ENCODE results near the gene GPR158. TPM values are rescaled to one million over a fixed set of nuclear protein-coding genes. Genes with fewer than 3 reads are reported as not detected.

The GPR158 gene
- total RNA-seq, 1 experiment from 2014 or later, result not detected

DNA sequence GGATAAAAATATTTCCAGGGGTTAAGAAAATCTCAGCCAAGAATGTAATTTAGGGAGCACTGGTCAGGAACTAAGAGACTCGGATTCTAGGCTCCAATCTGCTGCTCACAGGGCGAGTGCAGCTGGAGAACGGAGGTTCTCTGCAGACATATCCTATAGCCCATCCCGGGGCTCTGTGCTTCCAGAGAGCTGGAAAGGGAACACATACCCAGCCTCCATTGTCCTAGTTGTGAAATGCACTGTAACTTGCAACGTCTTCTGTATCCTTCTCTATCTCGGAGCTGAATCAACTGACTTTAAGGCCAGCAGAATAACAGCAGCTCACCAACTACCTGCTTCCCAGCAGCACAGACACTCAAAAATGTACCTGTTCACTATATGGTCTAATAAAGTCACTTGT lies 408.2 kb downstream of the GPR158 start:
- Histone ChIP-seq H3K4me3 (ENCODE audit: low read length) (no peak overlapping the region), H3K4me1 (ENCODE audit: insufficient read depth, low read length) (no peaks in the 10 kb centered on the region), H2AFZ (ENCODE audit: low read length) (no peak overlapping the region), H3F3A (ENCODE audit: low read length, unreplicated experiment) (no peaks in the 10 kb centered on the region), H3K36me3 (ENCODE audit: low read depth, low read length) (no peaks in the 10 kb centered on the region), H3K4me2 (ENCODE audit: low read length) (no peak overlapping the region), H3K27ac (ENCODE audit: low read length) (no peak overlapping the region), H3K79me2 (ENCODE audit: low read length) (no peaks in the 10 kb centered on the region), H4K20me1 (ENCODE audit: low read length) (no peaks in the 10 kb centered on the region), H3K9me3 (ENCODE audit: low read length) (no peaks in the 10 kb centered on the region), H3K27me3 (ENCODE audit: low read length) (no peaks in the 10 kb centered on the region), H3K9ac (ENCODE audit: low read length) (no peak overlapping the region), H3K9me2 (replicated peaks; ENCODE audit: low read length) (no peaks in the 10 kb centered on the region)
- BruUV-seq (replicated peaks), result no TSS peak
- no peak for TF ChIP-seq EZH2phosphoT487 (IDR thresholded peaks at IDR 0.05; ENCODE audit: borderline replicate concordance, low read length)
- TF ChIP-seq, protein P1, sequence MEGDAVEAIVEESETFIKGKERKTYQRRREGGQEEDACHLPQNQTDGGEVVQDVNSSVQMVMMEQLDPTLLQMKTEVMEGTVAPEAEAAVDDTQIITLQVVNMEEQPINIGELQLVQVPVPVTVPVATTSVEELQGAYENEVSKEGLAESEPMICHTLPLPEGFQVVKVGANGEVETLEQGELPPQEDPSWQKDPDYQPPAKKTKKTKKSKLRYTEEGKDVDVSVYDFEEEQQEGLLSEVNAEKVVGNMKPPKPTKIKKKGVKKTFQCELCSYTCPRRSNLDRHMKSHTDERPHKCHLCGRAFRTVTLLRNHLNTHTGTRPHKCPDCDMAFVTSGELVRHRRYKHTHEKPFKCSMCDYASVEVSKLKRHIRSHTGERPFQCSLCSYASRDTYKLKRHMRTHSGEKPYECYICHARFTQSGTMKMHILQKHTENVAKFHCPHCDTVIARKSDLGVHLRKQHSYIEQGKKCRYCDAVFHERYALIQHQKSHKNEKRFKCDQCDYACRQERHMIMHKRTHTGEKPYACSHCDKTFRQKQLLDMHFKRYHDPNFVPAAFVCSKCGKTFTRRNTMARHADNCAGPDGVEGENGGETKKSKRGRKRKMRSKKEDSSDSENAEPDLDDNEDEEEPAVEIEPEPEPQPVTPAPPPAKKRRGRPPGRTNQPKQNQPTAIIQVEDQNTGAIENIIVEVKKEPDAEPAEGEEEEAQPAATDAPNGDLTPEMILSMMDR (conservative IDR thresholded peaks at IDR 0.05; ENCODE audit: low read depth, low read length), result no peak
- ATAC-seq, result no peak
- ChIA-PET CTCF (no interaction called here), POLR2A (ENCODE audit: unreplicated experiment) (no interaction called here)
- no peak for DNase-seq
- intact Hi-C loops (cut with micrococcal nuclease), result no loop called here

DNA sequence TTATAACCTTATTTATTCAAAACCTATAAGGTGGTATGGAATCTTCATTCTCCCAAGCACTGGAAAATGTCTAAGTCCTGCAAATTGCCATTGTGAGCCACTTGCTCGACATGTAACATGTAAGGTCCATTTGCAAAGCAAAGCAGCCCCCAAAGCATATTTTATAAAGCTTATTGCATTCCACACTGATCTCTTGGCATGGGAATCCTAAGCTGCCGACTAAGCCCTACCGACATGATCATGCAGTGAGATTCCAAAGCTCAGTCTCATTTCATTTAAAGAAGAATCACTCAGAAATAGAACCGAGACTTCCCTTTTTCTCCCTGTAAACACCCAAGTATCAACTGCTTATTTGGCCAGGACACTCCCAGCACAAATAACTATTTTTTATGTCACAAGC lies 425.9 kb downstream of the GPR158 start:
- BruUV-seq (replicated peaks), result no TSS peak
- CTCF ChIA-PET, result no interaction called here

DNA sequence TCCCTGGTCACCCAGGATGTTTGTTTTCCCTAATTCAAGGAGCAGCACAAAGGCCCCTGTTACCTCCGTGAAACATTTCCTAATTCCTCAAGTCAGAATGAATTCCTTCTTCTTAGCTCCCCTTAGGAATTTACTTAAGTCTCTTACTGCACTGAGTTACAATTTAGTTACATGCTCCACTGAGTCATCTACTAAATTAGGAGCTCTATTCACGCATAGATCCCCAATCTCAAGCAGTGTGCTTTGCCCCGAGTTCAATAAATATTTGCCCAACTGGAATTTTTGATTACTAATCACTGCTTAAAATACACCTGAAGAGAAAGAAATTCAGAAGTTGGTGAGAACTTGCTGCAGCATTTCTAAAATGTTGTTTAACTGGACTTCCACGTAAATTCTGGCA lies 429.8 kb downstream of the GPR158 start:
- Histone ChIP-seq H3K9ac (ENCODE audit: low read length) (no peak overlapping the region), H3F3A (ENCODE audit: low read length, unreplicated experiment) (no peaks in the 10 kb centered on the region), H2AFZ (ENCODE audit: low read length) (no peak overlapping the region), H3K9me2 (replicated peaks; ENCODE audit: low read length) (no peaks in the 10 kb centered on the region), H3K79me2 (ENCODE audit: low read length) (no peaks in the 10 kb centered on the region), H3K36me3 (ENCODE audit: low read depth, low read length) (no peaks in the 10 kb centered on the region), H3K4me1 (ENCODE audit: insufficient read depth, low read length) (no peaks in the 10 kb centered on the region), H3K27ac (ENCODE audit: low read length) (no peak overlapping the region), H3K4me3 (ENCODE audit: low read length) (no peak overlapping the region), H4K20me1 (ENCODE audit: low read length) (no peaks in the 10 kb centered on the region), H3K4me2 (ENCODE audit: low read length) (no peak overlapping the region), H3K9me3 (ENCODE audit: low read length) (no peaks in the 10 kb centered on the region), H3K27me3 (ENCODE audit: low read length) (peaks cover 6% of the 10 kb centered on the region; the same call in 1 of the 2 replicates)
- DNase-seq, result no peak
- TF ChIP-seq EZH2phosphoT487 (IDR thresholded peaks at IDR 0.05; ENCODE audit: borderline replicate concordance, low read length) (no peak), EZH2 (IDR thresholded peaks at IDR 0.05; ENCODE audit: low read length, unreplicated experiment) (no peak)
- TF ChIP-seq, protein P1 (conservative IDR thresholded peaks at IDR 0.05; ENCODE audit: low read depth, low read length), result no peak
- BruUV-seq (replicated peaks), result no TSS peak
- ChIA-PET POLR2A (ENCODE audit: unreplicated experiment) (no interaction called here), CTCF (no interaction called here)
- ATAC-seq, result no peak
- intact Hi-C loops (cut with micrococcal nuclease), result no loop called here

More for the DNA sequence above, 425.9 kb downstream of the GPR158 start:
- no peaks in the 10 kb centered on the region for H3F3A ChIP-seq (ENCODE audit: low read length, unreplicated experiment)
- H3K9me2 ChIP-seq (replicated peaks; ENCODE audit: low read length), result no peaks in the 10 kb centered on the region
- TF ChIP-seq EZH2phosphoT487 (IDR thresholded peaks at IDR 0.05; ENCODE audit: borderline replicate concordance, low read length) (no peak), EZH2 (IDR thresholded peaks at IDR 0.05; ENCODE audit: low read length, unreplicated experiment) (no peak)
- TF ChIP-seq, protein P1 (conservative IDR thresholded peaks at IDR 0.05; ENCODE audit: low read depth, low read length), result no peak
- intact Hi-C loops (cut with micrococcal nuclease), result no loop called here
- POLR2A ChIA-PET (ENCODE audit: unreplicated experiment), result no interaction called here
- H3K4me2 ChIP-seq (ENCODE audit: low read length), result no peak overlapping the region
- H3K4me1 ChIP-seq (ENCODE audit: insufficient read depth, low read length), result no peaks in the 10 kb centered on the region
- H2AFZ ChIP-seq (ENCODE audit: low read length), result no peak overlapping the region
- no peaks in the 10 kb centered on the region for H3K79me2 ChIP-seq (ENCODE audit: low read length)
- no peaks in the 10 kb centered on the region for H4K20me1 ChIP-seq (ENCODE audit: low read length)
- DNase-seq, result no peak
- ATAC-seq, result no peak
- H3K27ac ChIP-seq (ENCODE audit: low read length), result no peak overlapping the region
- H3K27me3 ChIP-seq (ENCODE audit: low read length), result peaks cover 6% of the 10 kb centered on the region; the same call in 1 of the 2 replicates
- no peak overlapping the region for H3K4me3 ChIP-seq (ENCODE audit: low read length)
- H3K9ac ChIP-seq (ENCODE audit: low read length), result no peak overlapping the region
- H3K9me3 ChIP-seq (ENCODE audit: low read length), result no peaks in the 10 kb centered on the region
- H3K36me3 ChIP-seq (ENCODE audit: low read depth, low read length), result no peaks in the 10 kb centered on the region

All from PC-3 (cell line).